Right hindlimb (tissue), 1 donor: ENCODE data around the gene CRYBA4.

ENCODE experiments used
- DNase-seq: peaks from one replicate; pipeline ENCODE4 v3.0.0-alpha.2; 2018

CRYBA4 gene

GRCh38 chr22:26621663-26622062, at the start of gene CRYBA4:
CRYBA4 (plus strand) TSS chr22:26621963; CDS start chr22:26622597, 634 bp downstream.
- DNase-seq = no peak

- no peak for DNase-seq
Observed at GRCh38 chr22:26573026-26573662, 48.6 kb upstream of the CRYBA4 start.

GRCh38 chr22:26574001-26574723, 47.6 kb upstream of the CRYBA4 start:
- DNase-seq = no peak

GRCh38 chr22:26576026-26576680, 45.6 kb upstream of the CRYBA4 start:
- DNase-seq = no peak

GRCh38 chr22:26577081-26577480, 44.7 kb upstream of the CRYBA4 start:
- no peak for DNase-seq

GRCh38 chr22:26579331-26579886, 42.4 kb upstream of the CRYBA4 start:
- DNase-seq = no peak

GRCh38 chr22:26580240-26580962, 41.4 kb upstream of the CRYBA4 start:
- no peak for DNase-seq

GRCh38 chr22:26581026-26581425, 40.7 kb upstream of the CRYBA4 start:
- no peak for DNase-seq

GRCh38 chr22:26581633-26582168, 40.1 kb upstream of the CRYBA4 start:
- DNase-seq = no peak

GRCh38 chr22:26584010-26584409, 37.8 kb upstream of the CRYBA4 start:
- DNase-seq = no peak

- peak; percentile 44 for DNase-seq
Observed at GRCh38 chr22:26585104-26585790, 36.5 kb upstream of the CRYBA4 start.

GRCh38 chr22:26586556-26587325, 35.0 kb upstream of the CRYBA4 start:
- DNase-seq = no peak

GRCh38 chr22:26587991-26588613, 33.7 kb upstream of the CRYBA4 start:
- DNase-seq = no peak

GRCh38 chr22:26588729-26589366, 32.9 kb upstream of the CRYBA4 start:
- DNase-seq = no peak

GRCh38 chr22:26589367-26589844, 32.4 kb upstream of the CRYBA4 start:
- DNase-seq = peak; percentile 30

GRCh38 chr22:26589845-26590736, 31.7 kb upstream of the CRYBA4 start, which contains the start of gene TPST2:
TPST2 (minus strand) TSS chr22:26590132; CDS start chr22:26541630, 48,502 bp downstream.
- peak; percentile 87 for DNase-seq

- no peak for DNase-seq
Observed at GRCh38 chr22:26592421-26592891, 29.3 kb upstream of the CRYBA4 start.

GRCh38 chr22:26593763-26594162, 28.0 kb upstream of the CRYBA4 start:
- no peak for DNase-seq

GRCh38 chr22:26597026-26597425, 24.7 kb upstream of the CRYBA4 start:
- DNase-seq = no peak
